PC-9 (cell line): Measurements from ENCODE around the gene TRAPPC8. TPM values are rescaled to one million over a fixed set of nuclear protein-coding genes. Genes with fewer than 3 reads are reported as not detected.

ENCODE experiments used
- BruUV-seq: library from RNA; stranded (reverse); fragments of 400-500 nt; replicated peaks from 2 replicates; lab custom pipeline; 2021; lab: Mats Ljungman, UMichigan
- CTCF ChIA-PET: fragments of 300-600 bp; sonication (Branson Sonifier 250); formaldehyde crosslinking; loops from one replicate; lab custom pipeline; 2022; ENCODE audit warnings: antibody characterized with exemption; lab: Charles Lee
- POLR2A ChIA-PET: fragments of 300-600 bp; sonication (Branson Sonifier 250); formaldehyde crosslinking; loops from one replicate; lab custom pipeline; 2022; ENCODE audit warnings: antibody characterized with exemption; ENCODE audit not compliant: unreplicated experiment; lab: Charles Lee
- DNase-seq, 2 experiments: peaks; one replicate each; pipeline versions ENCODE4 v3.0.0 to v3.0.0-alpha.2; 2015 to 2022; ENCODE audit warnings: mixed read lengths in 1 of 2
- H2AFZ ChIP-seq: fragments of 200-600 bp; sonication (generic); 2 replicates; pipeline ENCODE4 v1.8.1; 2017; ENCODE audit warnings: antibody characterized with exemption
- H3F3A ChIP-seq: fragments of 200-600 bp; sonication (generic); 2 replicates; pipeline ENCODE4 v1.8.1; 2017; ENCODE audit warnings: antibody characterized with exemption, mild to moderate bottlenecking, low read depth; ENCODE audit not compliant: insufficient read depth
- H3K27ac ChIP-seq: fragments of 200-600 bp; sonication (generic); 2 replicates; pipeline ENCODE4 v1.6.1; 2016; ENCODE audit warnings: mixed run types
- H3K27me3 ChIP-seq: fragments of 200-600 bp; sonication (generic); 2 replicates; pipeline ENCODE4 v1.6.1; 2016; ENCODE audit warnings: low read depth, mixed run types; ENCODE audit not compliant: insufficient read depth
- H3K36me3 ChIP-seq: fragments of 200-600 bp; sonication (generic); 2 replicates; pipeline ENCODE4 v1.6.1; 2016; ENCODE audit warnings: low read depth, mixed run types
- H3K4me1 ChIP-seq: fragments of 200-600 bp; sonication (generic); replicated peaks from 2 replicates; pipeline ENCODE4 v1.6.1; 2016; ENCODE audit warnings: mixed run types; ENCODE audit not compliant: insufficient read depth
- H3K4me2 ChIP-seq: fragments of 200-600 bp; sonication (generic); 2 replicates; pipeline ENCODE4 v1.6.1; 2017; ENCODE audit warnings: mixed run types
- H3K4me3 ChIP-seq: fragments of 200-600 bp; sonication (generic); 2 replicates; pipeline ENCODE4 v1.6.1; 2016; ENCODE audit warnings: mixed run types
- H3K79me2 ChIP-seq: fragments of 200-600 bp; sonication (generic); 2 replicates; pipeline ENCODE4 v1.6.1; 2017; ENCODE audit warnings: low read depth, mixed run types
- H3K9me2 ChIP-seq: fragments of 200-600 bp; sonication (generic); 2 replicates; pipeline ENCODE4 v1.8.1; 2017; ENCODE audit warnings: mild to moderate bottlenecking; ENCODE audit not compliant: insufficient read depth
- H3K9me3 ChIP-seq: fragments of 200-600 bp; sonication (generic); 2 replicates; pipeline ENCODE4 v1.8.1; 2016; ENCODE audit warnings: low read depth; ENCODE audit not compliant: insufficient read depth
- H4K20me1 ChIP-seq: fragments of 200-600 bp; sonication (generic); 2 replicates; pipeline ENCODE4 v1.8.1; 2017; ENCODE audit not compliant: insufficient read depth
- CTCF ChIP-seq: fragments of 200-600 bp; sonication (generic); conservative IDR thresholded peaks from 2 replicates; pipeline ENCODE4 v1.6.1; 2017; ENCODE audit warnings: mixed run types, antibody characterized with exemption, mild to moderate bottlenecking, moderate library complexity
- EZH2 ChIP-seq: fragments of 200-600 bp; sonication (generic); IDR thresholded peaks from 2 replicates; pipeline ENCODE4 v1.8.0; 2017; ENCODE audit warnings: antibody characterized with exemption, low read depth
- intact Hi-C: fragments of 100-400 bp; cut with micrococcal nuclease; formaldehyde crosslinking; loops from one replicate; pipeline ENCODE4 v1.10.0; 2022; ENCODE audit not compliant: unreplicated experiment
- total RNA-seq: library from RNA; stranded (reverse); gene quantifications from 2 replicates; pipeline ENCODE4 v1.2.3, GENCODE V29; 2021

Gene TRAPPC8
- total RNA-seq, 1 experiment from 2014 or later, result 20.9 TPM

- no peak for TF ChIP-seq EZH2
- TF ChIP-seq CTCF, result no peak
- H3F3A ChIP-seq, result no peaks in the 10 kb centered on the region
- no peaks in the 10 kb centered on the region; the same call in 1 of the 2 replicates for H3K36me3 ChIP-seq
- H3K27me3 ChIP-seq, result no peaks in the 10 kb centered on the region
- H3K9me3 ChIP-seq, result no peaks in the 10 kb centered on the region
- no peaks in the 10 kb centered on the region for H4K20me1 ChIP-seq
- no TSS peak for BruUV-seq
- ChIA-PET POLR2A (no interaction called here), CTCF (no interaction called here)
- H3K27ac ChIP-seq, result no peak overlapping the region
- H3K4me3 ChIP-seq, result no peak overlapping the region
- no peaks in the 10 kb centered on the region for H3K79me2 ChIP-seq
- H3K4me1 ChIP-seq, result no peaks in the 10 kb centered on the region
- intact Hi-C loops, result no loop called here
- no peaks in the 10 kb centered on the region for H3K9me2 ChIP-seq
- no peak overlapping the region for H3K4me2 ChIP-seq
- no peak for DNase-seq
- H2AFZ ChIP-seq, result no peak overlapping the region
Observed at GRCh38 chr18:31892936-31893335, 50.0 kb downstream of the TRAPPC8 start.

GRCh38 chr18:31891566-31891965 is 51.4 kb downstream of the TRAPPC8 start:
- Histone ChIP-seq H3K36me3 (no peaks in the 10 kb centered on the region; the same call in 1 of the 2 replicates), H3F3A (no peaks in the 10 kb centered on the region), H3K27ac (no peak overlapping the region), H3K79me2 (no peaks in the 10 kb centered on the region), H3K9me2 (no peaks in the 10 kb centered on the region), H2AFZ (no peak overlapping the region), H3K9me3 (no peaks in the 10 kb centered on the region), H3K4me3 (no peak overlapping the region), H3K4me2 (no peak overlapping the region), H3K27me3 (no peaks in the 10 kb centered on the region), H3K4me1 (no peaks in the 10 kb centered on the region), H4K20me1 (no peaks in the 10 kb centered on the region)
- DNase-seq, result no peak
- ChIA-PET CTCF (no interaction called here), POLR2A (no interaction called here)
- intact Hi-C loops, result no loop called here
- no TSS peak for BruUV-seq
- TF ChIP-seq EZH2, result no peak
- TF ChIP-seq CTCF, result no peak

- no TSS peak for BruUV-seq
- ChIA-PET POLR2A (no interaction called here), CTCF (no interaction called here)
- Histone ChIP-seq H3F3A (no peaks in the 10 kb centered on the region), H3K36me3 (no peaks in the 10 kb centered on the region), H3K79me2 (no peaks in the 10 kb centered on the region), H3K9me2 (no peaks in the 10 kb centered on the region), H3K4me2 (no peak overlapping the region), H4K20me1 (no peaks in the 10 kb centered on the region), H2AFZ (no peak overlapping the region), H3K4me1 (no peaks in the 10 kb centered on the region), H3K27me3 (no peaks in the 10 kb centered on the region), H3K9me3 (no peaks in the 10 kb centered on the region), H3K27ac (no peak overlapping the region), H3K4me3 (no peak overlapping the region)
- TF ChIP-seq CTCF (no peak), EZH2 (no peak)
- DNase-seq, result no peak
- intact Hi-C loops, result no loop called here
Observed at GRCh38 chr18:31884020-31884419, 58.9 kb downstream of the TRAPPC8 start.
